ENCODE measurements around the gene PCBP1. TPM values are rescaled to one million over a fixed set of nuclear protein-coding genes. Genes with fewer than 3 reads are reported as not detected.

PCBP1 gene
- total RNA-seq, 4 donors from 2014 or later: 103 to 189 (median 149) TPM

DNA sequence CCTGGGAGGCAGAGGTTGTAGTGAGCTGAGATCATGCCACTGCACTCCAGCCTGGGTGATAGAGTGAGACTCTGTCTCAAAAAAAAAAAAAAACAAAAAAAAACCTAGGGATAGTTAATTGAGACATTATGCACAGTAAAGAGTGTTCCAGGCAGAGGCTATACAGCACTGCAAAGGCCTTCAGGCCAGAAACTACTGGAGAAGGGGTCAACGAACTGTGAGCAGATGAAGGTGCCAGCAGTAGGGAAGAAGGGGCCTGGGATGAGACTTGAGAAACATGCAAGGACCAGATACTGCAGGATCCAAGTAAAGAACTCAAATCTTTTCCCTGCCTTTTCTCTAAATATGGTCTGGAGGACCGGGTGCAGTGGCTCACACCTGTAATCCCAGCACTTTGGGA, 26.0 kb upstream of the PCBP1 start:
- Histone ChIP-seq H3K9me3 (no peaks in the 10 kb centered on the region), H3K27me3 (no peaks in the 10 kb centered on the region), H3K36me3 (peaks cover 0 to 17% (median 0%) of the 10 kb centered on the region in 4 donors), H3K4me3 (no peak overlapping the region), H3K4me1 (no peaks in the 10 kb centered on the region), H3K27ac (no peak overlapping the region)
- intact Hi-C loops (cut with DNase I; ENCODE audit: low total_unique reads) (no loop called here), in situ Hi-C loops (cut with MboI; ENCODE audit: low pct_ligation_motif_present in 1 of 4, low pct_unique_long_range_greater_than_20kb in 1 of 4, low sequenced_read_pairs in 3 of 4) (loop anchor here (10.0 to 25.0 kb wide), 4 partner anchors 124 to 149 kb away; partner anchors contain the start of gene MXD1 (in 2 of the 4))
- TF ChIP-seq POLR2AphosphoS5 (IDR thresholded peaks at IDR 0.05) (no peak), EP300 (IDR thresholded peaks at IDR 0.05; ENCODE audit: low read depth) (no peak), CTCF (IDR thresholded peaks at IDR 0.05) (no peak), POLR2A (IDR thresholded peaks at IDR 0.05) (no peak)
- no peak for DNase-seq
- WGBS, 2 donors (ENCODE audit: low coverage in 1 of 2): 88 to 95% methylated on average over 2 of the region's 2 CpGs

- Histone ChIP-seq H3K4me3 (no peak overlapping the region), H3K27ac (no peak overlapping the region), H3K4me1 (no peaks in the 10 kb centered on the region), H3K27me3 (no peaks in the 10 kb centered on the region), H3K36me3 (peaks cover 0 to 17% (median 0%) of the 10 kb centered on the region in 4 donors), H3K9me3 (no peaks in the 10 kb centered on the region)
- no peak for TF ChIP-seq EP300 (IDR thresholded peaks at IDR 0.05; ENCODE audit: low read depth)
- TF ChIP-seq CTCF (IDR thresholded peaks at IDR 0.05): no peak
- TF ChIP-seq POLR2AphosphoS5 (IDR thresholded peaks at IDR 0.05): no peak
- TF ChIP-seq POLR2A (IDR thresholded peaks at IDR 0.05): no peak
- intact Hi-C loops (cut with DNase I; ENCODE audit: low total_unique reads) (no loop called here), in situ Hi-C loops (cut with MboI; ENCODE audit: low pct_ligation_motif_present in 1 of 4, low pct_unique_long_range_greater_than_20kb in 1 of 4, low sequenced_read_pairs in 3 of 4) (loop anchor here (10.0 to 25.0 kb wide), 4 partner anchors 125 to 150 kb away; partner anchors contain the start of gene MXD1 (in 2 of the 4))
- no peak for DNase-seq
- 93 to 100% methylated on average over 1 to 2 of the region's 2 CpGs for WGBS, 2 donors (ENCODE audit: low coverage in 1 of 2)
These were observed 25.0 kb upstream of the PCBP1 start for GRCh38 chr2:70062270-70062669.

DNA sequence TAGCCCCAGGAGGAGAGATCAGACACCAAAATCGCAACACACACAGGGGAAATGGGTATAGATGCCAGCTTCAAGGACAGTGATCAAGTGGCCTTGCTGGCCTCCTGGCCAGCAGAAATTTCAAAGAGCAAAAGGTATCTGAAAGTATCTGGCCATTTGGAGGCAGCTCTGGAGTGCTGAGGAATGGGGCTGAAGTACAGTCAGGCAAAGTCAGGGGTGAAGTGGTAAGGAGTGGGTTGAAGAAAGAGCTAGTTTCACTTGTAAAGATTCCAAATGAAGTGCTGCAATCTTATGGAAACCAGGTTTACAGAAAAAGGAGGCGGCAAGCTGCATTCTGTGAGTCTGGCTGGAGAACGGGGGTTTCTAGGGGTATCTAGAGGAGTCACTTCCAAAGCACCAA, 19.2 kb upstream of the PCBP1 start:
- no peaks in the 10 kb centered on the region for H3K9me3 ChIP-seq
- H3K27me3 ChIP-seq: no peaks in the 10 kb centered on the region
- DNase-seq: no peak
- no peak overlapping the region for H3K4me3 ChIP-seq
- TF ChIP-seq CTCF (IDR thresholded peaks at IDR 0.05) (no peak), POLR2A (IDR thresholded peaks at IDR 0.05) (no peak), EP300 (IDR thresholded peaks at IDR 0.05; ENCODE audit: low read depth) (no peak), POLR2AphosphoS5 (IDR thresholded peaks at IDR 0.05) (no peak)
- H3K27ac ChIP-seq: peak overlapping the region; percentile 73 to 88 (median 84)
- H3K36me3 ChIP-seq: peaks cover 0 to 4% (median 0%) of the 10 kb centered on the region in 4 donors
- WGBS, 2 donors (ENCODE audit: low coverage in 1 of 2): 95 to 100% methylated on average over 2 to 3 of the region's 3 CpGs
- in situ Hi-C loops (cut with MboI; ENCODE audit: low pct_ligation_motif_present in 1 of 4, low pct_unique_long_range_greater_than_20kb in 1 of 4, low sequenced_read_pairs in 3 of 4) (loop anchor here (10.0 to 25.0 kb wide), 4 partner anchors 131 to 156 kb away; partner anchors contain the start of gene MXD1 (in 2 of the 4)), intact Hi-C loops (cut with DNase I; ENCODE audit: low total_unique reads) (no loop called here)
- H3K4me1 ChIP-seq: peaks cover 0 to 39% (median 23%) of the 10 kb centered on the region in 4 donors

- DNase-seq: peak; percentile 70
- 28 to 44% methylated on average over 3 of the region's 3 CpGs for WGBS, 2 donors (ENCODE audit: low coverage in 1 of 2)
- in situ Hi-C loops (cut with MboI; ENCODE audit: low pct_ligation_motif_present in 1 of 4, low pct_unique_long_range_greater_than_20kb in 1 of 4, low sequenced_read_pairs in 3 of 4): loop anchor here (10.0 to 25.0 kb wide), 4 partner anchors 132 to 157 kb away; partner anchors contain the start of gene MXD1 (in 2 of the 4)
These were observed 18.2 kb upstream of the PCBP1 start for GRCh38 chr2:70069049-70069448.

More at GRCh38 chr2:70069049-70069448, 18.2 kb upstream of the PCBP1 start:
- no peaks in the 10 kb centered on the region for H3K9me3 ChIP-seq
- intact Hi-C loops (cut with DNase I; ENCODE audit: low total_unique reads): no loop called here
- H3K36me3 ChIP-seq: peaks cover 0 to 4% (median 2%) of the 10 kb centered on the region in 4 donors
- H3K27me3 ChIP-seq: no peaks in the 10 kb centered on the region
- H3K4me3 ChIP-seq: peak overlapping the region in 1 of 4 donors; percentile 22
- peak; percentile 53 for TF ChIP-seq EP300 (IDR thresholded peaks at IDR 0.05; ENCODE audit: low read depth)
- TF ChIP-seq POLR2AphosphoS5 (IDR thresholded peaks at IDR 0.05): peak in 2 of 3 donors; percentile 56 to 71
- no peak for TF ChIP-seq CTCF (IDR thresholded peaks at IDR 0.05)
- no peak for TF ChIP-seq POLR2A (IDR thresholded peaks at IDR 0.05)
- H3K4me1 ChIP-seq: peaks cover 0 to 39% (median 23%) of the 10 kb centered on the region in 4 donors
- H3K27ac ChIP-seq: peak overlapping the region; percentile 73 to 88 (median 84)

All from transverse colon (tissue), 4 donors.